Neural progenitor cell (in vitro differentiated cells): Measurements from ENCODE around the gene MPZ. TPM values are rescaled to one million over a fixed set of nuclear protein-coding genes. Genes with fewer than 3 reads are reported as not detected.

Experiments
- DNase-seq: peaks from one replicate; pipeline ENCODE4 v3.0.0-alpha.2; 2016; ENCODE audit warnings: low spot score
- H2AFZ ChIP-seq: fragments of 200-600 bp; sonication (generic); replicated peaks from 2 replicates; pipeline ENCODE4 v1.6.1; 2016; ENCODE audit warnings: antibody characterized with exemption
- H3F3A ChIP-seq: fragments of 200-600 bp; sonication (generic); 2 replicates; pipeline ENCODE4 v1.6.1; 2016; ENCODE audit warnings: antibody characterized with exemption, low read depth
- H3K27ac ChIP-seq: fragments of 200-600 bp; sonication (generic); 2 replicates; pipeline ENCODE4 v1.5.1; 2016; ENCODE audit warnings: mild to moderate bottlenecking
- H3K27me3 ChIP-seq: fragments of 200-600 bp; sonication (generic); 2 replicates; pipeline ENCODE4 v1.6.1; 2016; ENCODE audit warnings: mild to moderate bottlenecking, moderate library complexity
- H3K36me3 ChIP-seq: fragments of 200-600 bp; sonication (generic); 2 replicates; pipeline ENCODE4 v1.5.1; 2016
- H3K4me1 ChIP-seq: fragments of 200-600 bp; sonication (generic); 2 replicates; pipeline ENCODE4 v1.6.1; 2016; ENCODE audit warnings: mixed run types
- H3K4me2 ChIP-seq: fragments of 200-600 bp; sonication (generic); 2 replicates; pipeline ENCODE4 v1.6.1; 2016
- H3K4me3 ChIP-seq: fragments of 200-600 bp; sonication (generic); 2 replicates; pipeline ENCODE4 v1.5.1; 2016
- H3K79me2 ChIP-seq: fragments of 200-600 bp; sonication (generic); 2 replicates; pipeline ENCODE4 v1.6.1; 2016; ENCODE audit warnings: low read depth
- H3K9ac ChIP-seq: fragments of 200-600 bp; sonication (generic); 2 replicates; pipeline ENCODE4 v1.6.1; 2016
- H3K9me3 ChIP-seq: fragments of 200-600 bp; sonication (generic); 2 replicates; pipeline ENCODE4 v1.5.1; 2016; ENCODE audit warnings: low read depth
- H4K20me1 ChIP-seq: fragments of 200-600 bp; sonication (generic); 2 replicates; pipeline ENCODE4 v1.6.1; 2016; ENCODE audit warnings: low read depth
- H3K27ac Mint-ChIP-seq: 3 replicates; pipeline ENCODE4 v1.8.0; 2021; ENCODE audit warnings: mixed read lengths
- H3K27me3 Mint-ChIP-seq: 2 replicates; pipeline ENCODE4 v1.8.0; 2022; ENCODE audit warnings: low read depth, mild to moderate bottlenecking, inconsistent platforms, moderate library complexity, mixed read lengths; ENCODE audit not compliant: insufficient read depth
- H3K36me3 Mint-ChIP-seq: 3 replicates; pipeline ENCODE4 v1.8.0; 2021; ENCODE audit warnings: mixed read lengths
- H3K4me1 Mint-ChIP-seq: 3 replicates; pipeline ENCODE4 v1.8.0; 2021; ENCODE audit warnings: mixed read lengths
- H3K4me3 Mint-ChIP-seq: 3 replicates; pipeline ENCODE4 v1.8.0; 2021; ENCODE audit warnings: mild to moderate bottlenecking, moderate library complexity, mixed read lengths
- H3K9me3 Mint-ChIP-seq: 3 replicates; pipeline ENCODE4 v1.8.0; 2020; ENCODE audit warnings: mixed read lengths
- EZH2 ChIP-seq: fragments of 200-600 bp; sonication (generic); IDR thresholded peaks from 2 replicates; pipeline ENCODE4 v1.6.1; 2017; ENCODE audit warnings: antibody characterized with exemption, mild to moderate bottlenecking, moderate library complexity
- EZH2phosphoT487 ChIP-seq: fragments of 200-600 bp; sonication (generic); IDR thresholded peaks from 2 replicates; pipeline ENCODE4 v1.6.1; 2017; ENCODE audit warnings: antibody characterized with exemption
- total RNA-seq: library from RNA; depleted of rRNA; stranded (reverse); fragments of >200 nt; gene quantifications from 2 replicates; pipeline ENCODE4 v1.2.3, GENCODE V29; 2015; ENCODE audit warnings: low replicate concordance
- TF ChIP-seq, protein P1 (sequence below): fragments of 200-600 bp; sonication (generic); IDR thresholded peaks from 2 replicates; pipeline ENCODE4 v1.5.1; 2017; ENCODE audit warnings: antibody characterized with exemption, mild to moderate bottlenecking

Gene MPZ
- total RNA-seq, 1 donor from 2014 or later, result 1.1 TPM

DNA sequence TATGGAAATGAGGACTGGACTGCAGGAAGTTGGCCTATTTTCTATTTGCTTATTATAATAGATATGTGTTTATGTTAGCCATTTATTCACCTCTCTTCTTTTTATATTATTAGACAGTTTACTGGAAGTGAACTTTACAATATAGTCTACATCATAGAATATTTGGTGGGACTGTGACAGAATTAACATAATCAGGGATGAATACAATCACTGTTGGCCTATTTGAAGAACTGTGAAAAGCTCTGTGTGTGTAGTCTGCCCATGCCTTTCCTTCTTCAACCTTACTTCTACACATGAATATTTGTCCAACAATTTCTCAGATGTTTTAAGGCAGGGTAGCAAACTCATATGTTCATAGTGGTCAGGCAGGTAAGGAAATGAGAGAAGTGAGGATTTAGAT is 12.4 kb downstream of the MPZ start:
- Histone ChIP-seq H3K4me2 (no peak overlapping the region), H3K27ac (no peak overlapping the region), H3F3A (no peaks in the 10 kb centered on the region), H4K20me1 (no peaks in the 10 kb centered on the region), H3K9me3 (no peaks in the 10 kb centered on the region), H3K27me3 (no peaks in the 10 kb centered on the region), H2AFZ (no peak overlapping the region), H3K79me2 (no peaks in the 10 kb centered on the region), H3K36me3 (no peaks in the 10 kb centered on the region), H3K4me3 (no peak overlapping the region), H3K4me1 (no peaks in the 10 kb centered on the region), H3K9ac (no peak overlapping the region)
- no peaks in the 10 kb centered on the region for H3K36me3 Mint-ChIP-seq
- TF ChIP-seq, protein P1, sequence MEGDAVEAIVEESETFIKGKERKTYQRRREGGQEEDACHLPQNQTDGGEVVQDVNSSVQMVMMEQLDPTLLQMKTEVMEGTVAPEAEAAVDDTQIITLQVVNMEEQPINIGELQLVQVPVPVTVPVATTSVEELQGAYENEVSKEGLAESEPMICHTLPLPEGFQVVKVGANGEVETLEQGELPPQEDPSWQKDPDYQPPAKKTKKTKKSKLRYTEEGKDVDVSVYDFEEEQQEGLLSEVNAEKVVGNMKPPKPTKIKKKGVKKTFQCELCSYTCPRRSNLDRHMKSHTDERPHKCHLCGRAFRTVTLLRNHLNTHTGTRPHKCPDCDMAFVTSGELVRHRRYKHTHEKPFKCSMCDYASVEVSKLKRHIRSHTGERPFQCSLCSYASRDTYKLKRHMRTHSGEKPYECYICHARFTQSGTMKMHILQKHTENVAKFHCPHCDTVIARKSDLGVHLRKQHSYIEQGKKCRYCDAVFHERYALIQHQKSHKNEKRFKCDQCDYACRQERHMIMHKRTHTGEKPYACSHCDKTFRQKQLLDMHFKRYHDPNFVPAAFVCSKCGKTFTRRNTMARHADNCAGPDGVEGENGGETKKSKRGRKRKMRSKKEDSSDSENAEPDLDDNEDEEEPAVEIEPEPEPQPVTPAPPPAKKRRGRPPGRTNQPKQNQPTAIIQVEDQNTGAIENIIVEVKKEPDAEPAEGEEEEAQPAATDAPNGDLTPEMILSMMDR, result no peak
- no peak for TF ChIP-seq EZH2phosphoT487
- no peak for TF ChIP-seq EZH2
- H3K4me1 Mint-ChIP-seq, result no peaks in the 10 kb centered on the region
- no peak overlapping the region for H3K4me3 Mint-ChIP-seq
- no peak overlapping the region for H3K27ac Mint-ChIP-seq
- DNase-seq, result no peak
- no peaks in the 10 kb centered on the region for H3K27me3 Mint-ChIP-seq
- H3K9me3 Mint-ChIP-seq, result no peaks in the 10 kb centered on the region

DNA sequence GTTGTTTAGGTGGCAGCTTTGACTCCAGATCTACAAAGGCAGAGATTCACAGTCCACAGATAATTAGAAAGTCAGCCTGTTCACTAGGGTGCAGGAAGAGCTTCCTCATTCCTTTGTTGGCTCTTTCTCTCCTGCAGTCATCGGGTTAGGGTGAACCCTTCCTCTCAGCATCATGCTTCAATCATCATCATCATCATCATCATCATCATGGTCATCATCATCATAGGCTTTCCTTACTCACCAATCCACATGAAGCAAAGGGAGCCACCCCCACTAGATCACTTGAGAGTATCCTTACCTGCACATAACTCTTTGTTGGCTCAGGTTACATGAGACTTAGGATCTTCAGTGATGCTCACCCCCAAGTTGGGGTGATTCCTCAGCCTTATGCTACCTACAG is 19.0 kb downstream of the MPZ start:
- no peaks in the 10 kb centered on the region for H3K36me3 ChIP-seq
- Mint-ChIP-seq H3K27ac (peak overlapping the region; percentile 36), H3K36me3 (no peaks in the 10 kb centered on the region), H3K4me1 (peaks cover 23% of the 10 kb centered on the region), H3K9me3 (no peaks in the 10 kb centered on the region), H3K27me3 (peaks cover 5% of the 10 kb centered on the region), H3K4me3 (no peak overlapping the region)
- H3K79me2 ChIP-seq, result no peaks in the 10 kb centered on the region
- H3K4me2 ChIP-seq, result no peak overlapping the region
- no peaks in the 10 kb centered on the region for H3F3A ChIP-seq
- H3K9me3 ChIP-seq, result no peaks in the 10 kb centered on the region
- DNase-seq, result no peak
- H3K4me1 ChIP-seq, result no peaks in the 10 kb centered on the region
- no peak overlapping the region for H3K4me3 ChIP-seq
- TF ChIP-seq EZH2phosphoT487, result no peak
- TF ChIP-seq, protein P1, result no peak
- H3K27ac ChIP-seq, result no peak overlapping the region
- H4K20me1 ChIP-seq, result no peaks in the 10 kb centered on the region
- H3K9ac ChIP-seq, result no peak overlapping the region
- H2AFZ ChIP-seq, result no peak overlapping the region
- no peaks in the 10 kb centered on the region for H3K27me3 ChIP-seq

DNA sequence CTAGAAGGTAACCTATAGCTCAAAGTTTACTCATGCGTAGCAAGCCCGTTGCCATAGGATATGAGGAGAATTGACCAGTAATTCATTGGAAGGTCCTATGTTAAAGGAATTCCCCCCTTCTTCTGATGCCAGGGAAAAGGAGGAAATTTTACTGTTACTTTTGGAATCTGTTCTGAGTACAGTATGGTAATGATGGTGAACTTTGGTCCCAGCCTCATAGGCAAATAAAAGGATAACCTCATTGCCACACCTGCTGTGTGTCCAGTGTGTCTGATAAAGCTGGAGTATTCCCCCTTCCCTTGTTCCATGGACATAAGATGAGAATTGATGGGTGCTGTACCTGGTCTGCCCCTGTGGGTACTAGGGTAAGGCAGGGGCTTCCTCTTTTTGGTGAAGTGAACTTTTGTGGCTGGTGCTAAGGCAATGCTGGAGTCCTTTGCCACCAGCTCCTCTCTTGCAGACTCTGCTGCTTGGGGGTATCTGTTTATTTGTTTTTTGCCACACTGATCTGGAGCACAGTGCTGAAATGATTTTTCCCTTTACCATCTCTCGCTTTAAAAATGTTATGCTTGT is 22.2 kb downstream of the MPZ start:
- TF ChIP-seq, protein P1, result no peak
- no peak for TF ChIP-seq EZH2
- no peak for TF ChIP-seq EZH2phosphoT487
- no peaks in the 10 kb centered on the region for H3K36me3 Mint-ChIP-seq
- no peak overlapping the region for H3K27ac Mint-ChIP-seq
- Histone ChIP-seq H3K4me2 (no peak overlapping the region), H4K20me1 (no peaks in the 10 kb centered on the region), H3K27me3 (peaks cover 12% of the 10 kb centered on the region), H2AFZ (no peak overlapping the region), H3K79me2 (no peaks in the 10 kb centered on the region), H3K9me3 (no peaks in the 10 kb centered on the region), H3K4me3 (no peak overlapping the region), H3K36me3 (no peaks in the 10 kb centered on the region), H3K27ac (no peak overlapping the region), H3F3A (no peaks in the 10 kb centered on the region), H3K9ac (no peak overlapping the region), H3K4me1 (peaks cover 9% of the 10 kb centered on the region)
- H3K27me3 Mint-ChIP-seq, result peaks cover 9% of the 10 kb centered on the region
- peaks cover 6% of the 10 kb centered on the region for H3K9me3 Mint-ChIP-seq
- DNase-seq, result no peak
- no peak overlapping the region for H3K4me3 Mint-ChIP-seq
- H3K4me1 Mint-ChIP-seq, result peaks cover 35% of the 10 kb centered on the region
